A673 (cell line): ENCODE data around the gene NELL1.

ENCODE experiments used
- CTCF ChIP-seq: fragments of 300-800, 200-600 bp; sonication (generic); conservative IDR thresholded peaks from 2 replicates; pipeline ENCODE4 v1.5.1; 2017; ENCODE audit warnings: low read depth, mild to moderate bottlenecking, antibody characterized with exemption, low read length, moderate library complexity, mixed read lengths
- EZH2 ChIP-seq: fragments of 200-600 bp; sonication (generic); IDR thresholded peaks from 2 replicates; pipeline ENCODE4 v1.6.1; 2017; ENCODE audit warnings: borderline replicate concordance, low read depth, mild to moderate bottlenecking, mixed read lengths, antibody characterized with exemption, low read length; ENCODE audit not compliant: poor library complexity, severe bottlenecking

DNA sequence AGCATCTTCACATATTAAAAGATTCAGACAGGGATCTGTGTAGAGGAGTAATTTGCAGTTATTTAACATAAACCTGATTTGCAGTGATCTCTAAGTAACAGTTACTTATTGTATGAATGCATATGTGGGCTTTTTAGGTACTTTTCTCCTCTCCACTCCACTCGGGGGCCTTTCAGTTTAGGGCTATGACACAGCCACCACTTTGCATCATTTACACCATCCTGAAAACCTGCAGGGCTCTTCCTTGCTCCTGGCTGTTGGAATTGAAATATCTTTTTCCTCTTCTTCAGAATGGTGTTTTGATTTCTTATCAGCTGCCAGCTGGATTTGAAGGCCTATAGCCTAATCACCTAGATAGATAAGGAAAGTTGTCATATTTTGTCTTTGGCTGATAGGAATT is 580.8 kb downstream of the NELL1 start:
- TF ChIP-seq CTCF (no peak), EZH2 (no peak)
